Brain pericyte (primary cell): Measurements from ENCODE around the gene WDR45B.
"Not testable (repeated sequence)": the region's sequence is repeated elsewhere in the genome, so short reads cannot be mapped to it uniquely, and the experiment has no call there.

Experiments used
- DNase-seq: peaks from one replicate; pipeline ENCODE4 v3.0.0-alpha.2; 2012; ENCODE audit warnings: low read depth, low spot score

Gene WDR45B

DNA sequence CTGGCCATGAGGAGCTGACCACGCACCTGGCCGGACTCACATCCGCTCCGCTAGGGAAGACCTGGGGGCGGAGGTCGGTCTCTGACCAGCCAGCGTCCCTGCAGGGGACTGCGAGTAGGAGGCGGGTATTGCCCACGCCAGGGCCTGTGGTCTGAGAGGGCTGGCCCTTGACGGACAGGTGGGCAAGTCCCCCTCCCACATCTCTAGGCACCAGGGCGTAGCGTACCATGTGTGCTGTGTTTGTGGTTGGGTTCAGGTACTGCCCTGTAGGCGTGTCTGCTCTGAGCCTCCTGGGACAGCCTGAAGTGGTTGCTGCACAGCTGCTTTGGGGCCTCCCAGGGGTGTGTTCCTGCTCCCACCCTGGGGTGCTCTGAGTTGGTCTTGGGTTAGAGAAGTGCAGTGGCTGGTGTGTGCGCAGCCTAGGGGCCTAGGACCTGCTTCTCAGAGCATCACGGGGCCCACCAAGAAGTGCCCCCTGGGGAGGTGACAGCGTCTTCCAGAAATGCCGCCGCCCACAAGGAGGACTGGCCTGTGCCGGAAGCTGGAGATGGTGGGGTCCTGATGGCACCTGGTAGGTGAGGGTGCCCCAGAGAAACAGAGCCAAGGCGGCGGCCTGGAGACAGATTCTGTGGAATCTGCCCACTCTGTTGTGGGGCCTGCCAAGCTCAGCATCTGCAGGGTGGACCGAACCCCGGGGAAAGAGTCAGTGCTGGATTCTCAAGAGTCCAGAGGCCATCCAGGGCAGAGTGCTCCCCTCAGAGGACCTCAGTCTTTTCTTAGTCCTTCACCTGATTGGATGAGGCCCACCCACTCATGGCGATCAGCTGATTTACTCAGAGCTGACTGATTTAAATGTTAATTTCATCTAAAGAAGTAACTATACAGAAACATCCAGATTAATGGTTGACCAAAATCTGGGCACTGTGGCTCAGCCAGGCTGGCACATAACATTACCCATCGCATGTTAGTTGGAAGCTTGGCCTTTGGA, 48.3 kb downstream of the WDR45B start:
- no peak for DNase-seq

DNA sequence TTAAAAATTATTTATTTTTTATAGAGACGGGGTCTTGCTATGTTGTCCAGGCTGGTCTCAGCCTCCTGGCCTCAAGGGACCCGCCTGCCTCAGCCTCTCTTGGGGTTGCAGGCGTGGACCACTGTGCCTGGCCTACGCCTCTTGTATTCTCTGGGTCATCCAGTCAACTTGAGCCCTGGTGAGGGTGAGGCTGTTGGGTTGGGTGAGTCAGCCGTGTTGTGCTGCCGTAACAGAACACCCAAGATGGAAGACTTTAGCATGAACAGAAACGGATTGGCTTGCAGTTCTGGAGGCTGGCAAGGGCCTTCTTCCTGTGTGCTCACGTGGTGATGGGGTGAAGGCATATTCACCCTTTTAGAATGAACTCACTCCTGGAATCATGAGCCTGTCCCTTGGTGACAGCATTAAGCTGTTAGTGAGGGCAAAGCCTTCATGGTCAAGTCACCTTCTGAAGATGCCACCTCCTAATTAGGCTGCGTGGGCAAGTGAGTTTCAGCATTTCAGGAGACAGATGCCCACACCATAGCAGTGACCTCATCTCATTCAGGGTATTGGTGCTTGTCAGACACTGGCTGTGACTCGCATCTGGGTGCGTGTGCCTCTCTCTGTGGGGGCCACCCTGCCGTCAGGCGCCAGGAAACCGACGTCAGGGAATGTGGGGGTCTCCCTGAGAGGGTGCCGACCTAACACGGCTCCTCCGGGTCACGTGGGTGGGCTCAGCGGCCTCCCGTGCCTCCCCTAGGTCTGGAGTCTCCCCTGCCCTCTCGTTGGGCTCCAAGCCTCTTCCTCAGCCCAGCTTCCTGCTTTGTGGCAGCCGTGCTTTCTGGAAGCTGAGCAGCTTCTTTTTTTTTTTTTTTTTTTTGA, 49.8 kb downstream of the WDR45B start:
- no peak for DNase-seq

DNA sequence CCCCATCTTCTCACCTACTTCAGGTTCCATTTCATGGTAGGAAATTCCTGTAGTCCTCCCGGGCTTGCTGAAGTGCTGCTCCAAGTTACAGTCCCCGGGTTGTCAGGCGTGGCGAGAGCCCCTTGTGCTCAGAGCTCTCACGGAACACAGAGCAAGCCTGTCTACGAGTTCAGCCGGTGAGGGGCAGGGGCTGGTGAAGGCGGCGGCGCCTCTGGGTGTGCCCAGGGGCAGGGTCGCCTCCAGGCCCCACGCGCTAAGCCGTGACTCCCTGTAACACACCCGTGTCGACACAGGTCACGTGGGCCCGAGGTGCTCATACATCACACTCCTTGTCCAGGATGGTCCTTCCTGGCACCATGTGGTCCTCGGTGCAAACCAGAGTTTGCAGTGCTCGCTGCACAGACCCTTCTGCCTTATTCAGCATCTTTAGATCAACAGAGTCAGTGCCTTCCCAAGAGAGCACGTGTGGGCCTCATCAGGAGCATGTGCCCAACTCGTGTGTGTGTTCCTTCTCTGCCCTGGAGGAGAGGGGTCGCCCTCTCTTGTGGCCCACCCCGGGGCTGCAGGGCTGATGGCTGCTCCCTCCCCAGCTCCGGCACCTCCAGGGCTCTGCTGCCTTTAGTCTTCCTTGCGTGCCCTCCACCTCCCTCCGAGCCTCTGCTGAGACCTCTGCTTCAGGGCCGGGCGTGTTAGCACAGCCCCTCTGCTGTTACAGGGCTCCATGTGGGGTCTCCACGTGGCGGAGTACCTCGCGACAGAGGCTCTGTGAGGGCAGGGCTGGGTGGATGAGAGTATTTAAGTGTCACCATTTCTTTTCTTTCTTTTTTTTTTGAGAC, 51.2 kb downstream of the WDR45B start:
- DNase-seq: no peak

DNA sequence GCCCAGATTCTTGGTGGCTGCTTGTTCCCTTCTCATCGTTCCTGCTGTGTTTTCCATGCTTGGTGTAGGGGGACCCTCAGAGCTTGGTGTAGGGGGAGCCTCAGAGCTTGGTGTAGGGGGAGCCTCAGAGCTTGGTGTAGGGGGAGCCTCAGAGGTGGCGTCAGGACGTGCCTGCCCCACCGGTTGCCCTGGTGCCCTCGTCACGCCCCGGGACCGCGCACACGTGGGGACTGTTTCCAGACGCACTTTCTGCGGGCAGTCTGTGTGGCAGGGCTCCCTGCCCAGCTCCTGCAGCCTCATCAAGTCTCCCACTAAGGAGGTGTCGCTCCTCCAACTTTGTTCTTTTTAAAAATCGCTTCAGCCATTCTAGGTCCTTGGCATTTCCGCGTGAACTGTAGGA, 51.9 kb downstream of the WDR45B start:
- no peak for DNase-seq

DNA sequence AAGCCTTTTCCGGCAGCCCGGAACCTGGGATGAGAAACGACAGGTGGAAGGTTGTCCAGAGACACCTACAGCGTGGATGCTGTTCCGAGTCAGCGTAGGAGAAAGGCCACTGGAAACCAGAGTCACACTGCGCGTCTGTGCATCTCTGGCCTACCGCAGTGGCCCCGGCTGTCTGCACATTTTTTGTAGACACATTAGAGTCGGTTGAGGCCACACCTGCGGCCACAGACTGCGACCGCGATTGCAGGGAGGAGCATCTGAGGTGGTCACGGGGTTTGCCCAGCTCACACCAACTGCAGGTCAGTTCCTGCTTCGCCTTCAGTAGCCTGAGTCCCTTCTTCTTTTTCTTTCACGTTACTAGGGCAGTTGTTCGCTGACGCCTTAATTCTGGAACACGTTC, 52.4 kb downstream of the WDR45B start:
- no peak for DNase-seq

DNA sequence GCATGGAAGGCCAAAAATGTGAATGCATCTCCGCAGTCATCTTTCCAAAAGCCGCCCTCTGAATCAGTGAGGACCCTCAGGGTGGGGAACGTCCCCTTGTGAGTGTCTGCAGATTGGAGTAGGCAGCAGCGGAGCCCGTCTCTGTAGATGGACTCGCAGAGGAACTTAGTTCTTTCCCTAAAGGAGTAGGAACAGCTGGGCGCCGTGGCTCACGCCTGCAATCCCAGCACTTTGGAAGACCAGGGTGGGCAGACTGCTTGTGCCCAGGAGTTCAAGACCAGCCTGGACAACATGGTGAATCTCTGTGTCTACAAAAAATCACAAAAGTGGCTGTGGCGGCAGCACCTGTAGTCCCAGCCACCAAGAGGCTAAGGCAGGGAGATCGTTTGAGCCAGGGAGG, 53.7 kb downstream of the WDR45B start:
- no peak for DNase-seq

DNA sequence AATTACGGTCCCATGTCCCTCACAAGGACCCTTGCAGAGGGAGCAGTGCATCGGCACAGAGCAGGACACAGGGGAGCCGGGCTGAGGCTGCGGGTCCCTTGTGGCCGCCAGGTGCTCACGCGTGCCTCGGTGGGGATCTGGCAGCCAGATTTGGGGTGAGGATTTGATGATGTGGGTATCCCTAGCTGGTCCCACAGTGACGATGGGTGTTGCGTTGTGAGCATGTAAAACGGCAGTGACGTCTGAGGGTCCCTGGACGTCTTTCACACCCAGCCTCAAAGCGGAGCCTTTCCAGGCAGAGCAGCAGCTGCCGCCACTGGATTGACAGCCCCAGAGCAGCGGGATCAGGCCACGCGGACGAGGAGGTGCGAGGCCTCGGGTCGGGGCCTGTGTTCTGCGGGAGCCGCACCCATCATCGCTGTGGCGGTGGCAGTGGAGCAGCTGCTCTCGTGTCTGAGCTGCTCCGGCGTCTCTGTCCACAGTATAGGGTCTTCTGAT, 54.6 kb downstream of the WDR45B start:
- no peak for DNase-seq

DNA sequence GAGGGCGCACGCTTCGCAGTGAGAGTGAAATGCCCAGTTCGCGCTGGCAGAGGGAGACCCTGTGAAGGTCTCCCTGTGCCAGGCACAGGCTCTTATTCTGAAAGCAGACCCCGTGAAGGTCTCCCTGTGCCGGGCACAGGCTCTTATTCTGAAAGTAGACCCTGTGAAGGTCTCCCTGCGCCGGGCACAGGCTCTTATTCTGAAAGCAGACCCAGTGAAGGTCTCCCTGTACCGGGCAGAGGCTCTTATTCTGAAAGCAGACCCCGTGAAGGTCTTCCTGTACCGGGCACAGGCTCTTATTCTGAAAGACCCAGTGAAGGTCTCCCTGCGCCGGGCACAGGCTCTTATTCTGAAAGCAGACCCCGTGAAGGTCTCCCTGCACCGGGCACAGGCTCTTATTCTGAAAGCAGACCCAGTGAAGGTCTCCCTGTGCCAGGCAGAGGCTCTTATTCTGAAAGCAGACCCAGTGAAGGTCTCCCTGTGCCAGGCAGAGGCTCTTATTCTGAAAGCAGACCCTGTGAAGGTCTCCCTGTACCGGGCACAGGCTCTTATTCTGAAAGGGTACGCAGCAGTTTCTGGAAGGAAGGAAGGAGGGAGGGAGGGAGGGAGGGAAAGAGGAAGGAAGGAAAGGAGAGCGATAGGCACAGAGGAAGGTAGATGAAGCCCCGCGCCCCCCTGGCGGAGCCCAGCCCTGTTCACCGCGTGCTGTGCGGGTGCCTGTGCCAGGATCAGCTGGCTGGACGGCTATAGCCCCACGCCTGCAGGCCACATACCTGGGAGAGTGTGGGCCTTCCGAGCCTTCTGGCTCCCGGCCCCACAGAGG, 55.3 kb downstream of the WDR45B start:
- DNase-seq: no peak

DNA sequence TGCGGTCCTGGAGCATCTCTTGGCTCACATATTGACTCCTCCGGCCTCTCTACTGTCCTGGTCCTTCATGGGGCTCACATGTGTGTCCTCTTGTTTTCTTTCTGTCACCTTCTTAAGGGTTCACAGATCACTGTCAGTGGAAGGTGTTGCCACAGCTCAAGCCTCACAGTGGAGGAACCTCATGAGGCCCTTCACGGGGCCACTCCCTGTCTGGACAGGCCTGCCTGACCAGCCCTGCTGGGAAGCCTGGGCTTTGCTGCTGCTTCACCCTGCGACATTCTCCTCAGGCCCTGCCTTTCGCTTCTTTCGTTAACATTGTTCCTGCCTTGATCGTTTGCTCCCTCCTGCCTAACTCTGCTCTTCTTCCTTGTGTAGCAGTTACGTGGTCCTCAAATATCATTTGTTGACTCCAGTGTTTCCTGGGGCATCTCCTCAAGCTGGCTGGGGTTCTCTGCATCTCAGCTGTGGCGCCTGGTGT, 55.9 kb downstream of the WDR45B start:
- no peak for DNase-seq

DNA sequence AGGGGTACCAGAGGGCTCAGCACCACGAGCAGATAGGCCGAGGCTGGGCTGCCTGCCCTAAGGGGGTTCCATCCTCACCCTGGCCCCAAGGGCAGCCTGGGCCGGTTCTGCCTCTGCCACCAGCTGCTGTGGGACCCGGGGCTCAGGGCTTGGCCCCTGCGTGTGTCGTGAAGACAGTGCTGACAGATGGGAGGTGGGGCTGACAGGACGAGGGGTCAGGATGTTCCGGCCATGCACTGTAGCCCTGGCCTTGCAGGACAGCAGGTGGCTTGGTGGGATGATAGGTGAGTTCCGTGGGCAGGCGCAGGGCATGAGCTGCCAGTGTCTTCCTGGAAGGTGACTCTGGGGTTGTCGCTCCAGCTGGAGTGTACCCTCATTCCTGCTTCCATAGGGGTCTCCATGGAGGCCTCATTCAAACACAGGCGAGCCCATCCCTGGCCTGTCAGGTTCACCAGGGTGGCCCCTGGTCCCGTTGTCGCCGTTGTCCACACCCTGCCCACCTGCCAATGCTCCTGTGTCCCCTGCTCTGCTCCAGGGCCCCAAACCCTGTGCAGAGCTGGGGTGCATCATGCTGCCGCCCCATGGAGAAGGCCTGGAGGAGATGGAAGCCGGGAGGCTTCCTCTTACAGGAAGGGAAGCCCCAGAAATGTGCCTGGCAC, 57.2 kb downstream of the WDR45B start:
- no peak for DNase-seq

DNA sequence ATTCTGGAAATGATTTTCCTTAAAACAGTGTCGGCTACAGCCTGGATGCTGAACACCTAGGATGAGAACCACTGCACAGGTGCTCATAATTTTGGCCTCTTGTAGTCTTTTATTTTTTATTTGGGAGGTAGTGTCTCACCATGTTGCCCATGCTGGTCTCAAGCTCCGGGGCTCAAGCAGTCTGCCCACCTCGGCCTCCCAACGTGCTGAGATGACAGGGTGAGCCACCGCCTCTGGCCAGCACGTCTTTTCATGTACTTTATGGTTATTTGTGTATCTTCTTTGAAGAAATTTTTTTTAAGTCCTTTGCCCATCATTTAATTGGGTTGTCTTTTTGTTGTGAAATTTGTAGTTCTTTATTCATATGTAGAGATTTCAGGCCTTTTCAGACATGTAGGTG, 58.0 kb downstream of the WDR45B start:
- DNase-seq: no peak

DNA sequence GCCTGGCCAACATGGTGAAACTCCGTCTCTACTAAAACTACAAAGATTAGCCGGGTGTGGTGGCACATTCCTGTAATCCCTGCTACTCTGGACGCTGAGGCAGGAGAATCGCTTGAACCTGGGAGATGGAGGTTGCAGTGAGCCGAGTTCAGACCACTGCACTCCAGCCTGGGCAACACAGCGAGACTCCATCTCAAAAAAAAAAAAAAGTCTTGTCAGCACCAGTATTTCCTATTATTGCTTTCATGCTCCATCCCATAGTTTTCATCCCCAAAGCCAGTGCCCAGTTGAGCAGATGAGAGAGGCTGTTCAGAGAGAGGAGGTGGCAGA, 58.4 kb downstream of the WDR45B start:
- no peak for DNase-seq

DNA sequence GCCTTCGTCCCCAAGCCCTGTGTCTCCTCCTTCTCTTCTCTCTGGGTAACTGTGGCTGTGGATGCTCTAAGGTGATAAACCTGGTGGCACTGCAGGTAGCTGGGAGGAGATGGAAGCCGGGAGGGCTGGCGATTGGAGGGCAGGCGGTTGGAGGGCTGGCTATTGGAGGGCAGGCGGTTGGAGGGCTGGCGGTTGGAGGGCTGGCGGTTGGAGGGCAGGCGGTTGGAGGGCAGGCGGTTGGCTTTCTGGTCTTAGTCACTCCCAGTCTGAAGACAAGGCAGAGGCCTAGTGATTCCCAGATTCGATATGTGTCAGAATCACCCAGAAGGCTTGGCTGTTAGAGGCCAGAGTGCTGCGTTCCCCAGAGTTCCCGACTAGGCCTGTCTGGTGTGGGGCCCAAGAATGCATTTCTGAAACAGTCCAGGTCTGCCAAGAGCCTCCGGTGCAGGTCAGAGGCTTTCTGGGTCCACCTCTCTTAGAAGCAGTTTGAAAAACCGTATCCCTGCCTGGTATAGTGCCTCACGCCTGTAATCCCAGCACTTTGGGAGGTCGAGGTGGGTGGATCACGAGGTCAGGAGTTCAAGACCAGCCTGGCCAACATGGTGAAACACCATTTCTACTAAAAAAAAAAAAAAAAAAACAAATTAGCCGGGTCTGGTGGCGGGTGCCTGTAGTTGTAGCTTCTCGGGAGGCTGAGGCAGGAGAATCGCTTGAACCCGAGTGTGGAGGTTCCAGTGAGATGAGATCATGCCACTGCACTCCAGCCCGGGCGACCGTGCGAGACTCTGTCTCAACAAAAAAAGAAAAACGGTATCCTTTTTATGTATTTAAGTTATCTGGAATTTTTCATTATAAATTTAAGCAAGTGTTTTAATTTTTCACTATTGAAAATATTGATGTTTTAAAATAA, 59.7 kb downstream of the WDR45B start:
- no peak for DNase-seq

DNA sequence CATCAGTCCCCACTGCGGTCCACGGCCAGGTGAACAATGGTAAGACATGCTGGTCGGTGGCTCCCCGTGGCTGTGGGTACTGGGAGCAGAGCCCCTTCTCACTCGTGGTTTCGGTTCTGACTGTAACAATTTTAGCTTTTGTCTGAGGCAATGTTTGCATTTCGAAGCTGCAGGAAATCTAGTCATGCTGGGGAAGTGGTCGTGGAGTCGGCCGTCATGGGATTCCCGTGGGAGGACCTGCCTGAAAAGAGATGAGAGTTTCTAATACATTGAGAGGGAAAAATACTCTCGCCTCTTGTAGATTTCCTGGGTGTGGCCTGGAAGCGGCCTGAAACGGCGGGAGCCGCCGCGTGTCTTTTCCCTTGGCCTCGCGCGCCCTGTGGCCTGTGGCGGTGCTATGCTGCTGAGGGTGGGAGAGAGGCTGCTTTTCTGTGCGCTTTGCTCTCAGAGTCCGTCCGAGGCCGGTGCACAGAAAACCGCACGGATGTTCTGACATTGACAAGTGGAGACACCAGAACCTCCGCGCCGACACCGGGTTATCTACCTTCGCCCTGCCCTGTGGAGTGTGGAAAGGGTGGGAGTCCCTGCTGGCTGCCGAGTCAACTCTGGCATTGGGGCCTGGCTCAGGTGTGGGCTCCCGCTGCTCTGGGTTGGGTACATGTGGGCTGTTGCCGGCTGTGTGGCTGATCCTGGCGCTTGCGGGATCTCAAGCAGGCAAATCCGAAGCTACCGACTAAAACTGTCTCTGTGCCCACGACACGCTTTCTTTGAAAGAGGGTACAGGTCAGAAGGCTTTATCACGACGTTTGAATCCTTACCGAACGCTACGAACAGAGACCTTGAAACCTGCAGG, 60.8 kb downstream of the WDR45B start:
- DNase-seq: no peak

DNA sequence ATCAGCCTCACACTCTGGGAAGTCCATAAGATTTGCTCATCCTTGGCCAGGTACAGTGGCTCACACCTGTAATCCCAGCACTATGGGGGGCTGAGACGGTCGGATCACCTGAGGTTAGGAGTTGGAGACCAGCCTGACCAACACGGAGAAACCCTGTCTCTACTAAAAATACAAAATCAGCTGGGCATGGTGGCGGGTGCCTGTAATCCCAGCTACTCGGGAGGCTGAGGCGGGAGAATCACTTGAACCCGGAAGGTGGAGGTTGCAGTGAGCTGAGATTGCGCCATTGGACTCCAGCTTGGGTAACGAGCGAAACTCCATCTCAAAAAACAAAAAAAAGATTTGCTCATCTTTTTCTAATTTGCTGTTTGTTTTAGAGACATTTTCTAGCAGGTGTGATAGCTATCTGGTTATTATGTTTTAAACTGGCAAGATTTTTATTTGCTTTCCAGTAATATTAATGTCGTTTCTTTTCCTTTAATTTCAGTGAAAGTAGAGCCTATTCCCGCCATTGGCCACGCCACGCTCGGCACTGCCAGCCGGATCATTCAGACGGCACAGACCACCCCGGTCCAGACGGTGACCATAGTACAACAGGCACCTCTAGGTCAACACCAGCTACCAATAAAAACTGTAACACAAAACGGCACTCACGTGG, 61.5 kb downstream of the WDR45B start:
- DNase-seq: no peak

DNA sequence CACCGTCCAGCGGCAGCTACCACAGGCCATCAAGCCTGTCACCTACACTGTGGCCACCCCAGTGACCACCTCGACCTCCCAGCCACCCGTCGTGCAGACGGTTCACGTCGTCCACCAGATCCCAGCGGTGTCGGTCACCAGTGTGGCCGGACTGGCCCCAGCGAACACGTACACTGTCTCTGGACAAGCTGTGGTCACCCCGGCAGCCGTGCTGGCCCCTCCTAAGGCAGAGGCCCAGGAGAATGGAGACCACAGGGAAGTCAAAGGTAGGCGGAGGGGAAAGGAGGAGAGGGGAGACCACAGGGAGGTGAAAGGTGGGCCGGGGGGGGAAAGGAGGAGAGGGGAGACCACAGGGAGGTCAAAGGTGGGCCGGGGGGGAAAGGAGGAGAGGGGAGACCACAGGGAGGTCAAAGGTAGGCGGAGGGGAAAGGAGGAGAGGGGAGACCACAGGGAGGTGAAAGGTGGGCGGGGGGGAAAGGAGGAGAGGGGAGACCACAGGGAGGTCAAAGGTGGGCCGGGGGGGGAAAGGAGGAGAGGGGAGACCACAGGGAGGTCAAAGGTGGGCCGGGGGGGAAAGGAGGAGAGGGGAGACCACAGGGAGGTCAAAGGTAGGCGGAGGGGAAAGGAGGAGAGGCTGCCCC, 62.2 kb downstream of the WDR45B start:
- not testable (repeated sequence) for DNase-seq

DNA sequence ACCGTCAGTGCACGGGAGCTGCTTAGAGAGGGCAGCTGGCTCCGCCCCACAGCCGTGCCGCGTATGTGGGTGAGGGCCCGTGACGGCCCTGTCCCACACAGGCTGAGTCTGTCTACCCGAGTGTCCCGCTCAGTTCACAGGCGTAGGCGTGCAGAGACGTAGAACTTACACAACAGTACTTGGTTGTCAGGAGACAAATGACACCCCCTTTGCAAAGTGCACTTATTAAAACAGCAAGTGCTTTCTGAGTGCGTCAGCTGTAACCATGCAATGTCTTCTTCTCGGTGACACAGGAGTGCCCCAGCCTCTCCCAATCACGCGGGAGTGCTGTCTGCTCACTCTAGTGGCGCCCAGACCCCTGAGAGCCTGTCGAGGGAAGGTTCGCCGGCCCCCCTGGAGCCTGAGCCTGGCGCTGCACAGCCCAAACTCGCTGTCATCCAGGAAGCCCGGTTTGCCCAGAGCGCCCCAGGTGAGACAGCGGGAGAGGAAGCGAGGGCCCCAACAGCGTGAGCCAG, 64.5 kb downstream of the WDR45B start:
- no peak for DNase-seq
